ENCODE measurements around the gene TMEM14B.

- no peak for TF ChIP-seq POLR2AphosphoS5 (IDR thresholded peaks at IDR 0.05; ENCODE audit: insufficient read depth, low read depth, low read length)
- TF ChIP-seq CTCF (IDR thresholded peaks at IDR 0.05; ENCODE audit: extremely low read depth in 1 of 2, insufficient read depth in 1 of 2, low read depth in 1 of 2, low read length in 2 of 2): no peak
- no peak for TF ChIP-seq EZH2 (IDR thresholded peaks at IDR 0.05; ENCODE audit: borderline replicate concordance, low read depth, low read length, severe bottlenecking)
- no peak for TF ChIP-seq MYC (IDR thresholded peaks at IDR 0.05; ENCODE audit: low read depth, low read length)
- TF ChIP-seq MAX (IDR thresholded peaks at IDR 0.05; ENCODE audit: insufficient read depth, insufficient read length): no peak
- no peak for TF ChIP-seq POLR2A (IDR thresholded peaks at IDR 0.05; ENCODE audit: low read depth, low read length)
- TF ChIP-seq JUN (IDR thresholded peaks at IDR 0.05; ENCODE audit: borderline replicate concordance, insufficient read depth, insufficient read length, low read depth): no peak
- no peak for TF ChIP-seq GATA2 (IDR thresholded peaks at IDR 0.05; ENCODE audit: insufficient read depth, insufficient read length, low read depth, low read length)
Observed at GRCh38 chr6:10725716-10726115, 21.9 kb upstream of the TMEM14B start.
